HG03442 (cell line): ENCODE measurements around the gene FECH.

Experiments
- ATAC-seq: cut with Tn5 transposase; IDR thresholded peaks from one replicate; pipeline ENCODE4 v1.9.1; 2021; ENCODE audit warnings: mild to moderate bottlenecking, moderate library complexity; ENCODE audit not compliant: unreplicated experiment

Gene FECH

GRCh38 chr18:57583297-57583835 is 3.1 kb downstream of the FECH start:
- no peak for ATAC-seq

GRCh38 chr18:57581301-57581934 is 5.1 kb downstream of the FECH start:
- ATAC-seq: peak; percentile 88

GRCh38 chr18:57579934-57580333 is 6.6 kb downstream of the FECH start:
- no peak for ATAC-seq

GRCh38 chr18:57576316-57576715 is 10.2 kb downstream of the FECH start:
- ATAC-seq: no peak

GRCh38 chr18:57575542-57575941 is 11.0 kb downstream of the FECH start:
- no peak for ATAC-seq

GRCh38 chr18:57574866-57575265 is 11.6 kb downstream of the FECH start:
- no peak for ATAC-seq

- no peak for ATAC-seq
Measured at GRCh38 chr18:57570162-57570561, 16.3 kb downstream of the FECH start.

- ATAC-seq: no peak
Measured at GRCh38 chr18:57569133-57569532, 17.4 kb downstream of the FECH start.

- no peak for ATAC-seq
Measured at GRCh38 chr18:57561728-57562423, 24.6 kb downstream of the FECH start.

- ATAC-seq: no peak
Measured at GRCh38 chr18:57561261-57561660, 25.2 kb downstream of the FECH start.

GRCh38 chr18:57559314-57559713 is 27.2 kb downstream of the FECH start:
- no peak for ATAC-seq

GRCh38 chr18:57555134-57555533 is 31.4 kb downstream of the FECH start:
- ATAC-seq: no peak

GRCh38 chr18:57550510-57550909 is 36.0 kb downstream of the FECH start:
- no peak for ATAC-seq

- no peak for ATAC-seq
Measured at GRCh38 chr18:57547260-57547659, 39.2 kb downstream of the FECH start.

- ATAC-seq: peak; percentile 82
Measured at GRCh38 chr18:57544936-57545660, 41.4 kb downstream of the FECH start.

GRCh38 chr18:57543560-57543959 is 42.9 kb downstream of the FECH start:
- ATAC-seq: no peak

GRCh38 chr18:57542812-57543427 is 43.6 kb downstream of the FECH start:
- no peak for ATAC-seq

GRCh38 chr18:57542126-57542525 is 44.4 kb downstream of the FECH start:
- no peak for ATAC-seq

GRCh38 chr18:57539702-57540101 is 46.8 kb downstream of the FECH start:
- no peak for ATAC-seq

- no peak for ATAC-seq
Measured at GRCh38 chr18:57538614-57539013, 47.9 kb downstream of the FECH start.

- ATAC-seq: no peak
Measured at GRCh38 chr18:57534511-57534909, 52.0 kb downstream of the FECH start.
